A549 (cell line): Measurements from ENCODE around the gene SRA1.

Source experiments
- CTCF ChIP-seq: fragments of >200 bp; sonication (Bioruptor Twin); formaldehyde crosslinking; IDR thresholded peaks from 3 replicates; pipeline ENCODE4 v1.5.1; 2016
- EP300 ChIP-seq, 2 experiments: fragments of >200 bp; sonication (Bioruptor Twin); formaldehyde crosslinking; IDR thresholded peaks; 2 replicates in 1 of 2; 3 replicates in 1 of 2; pipeline ENCODE4 v1.6.1; 2016 to 2017
- FOSL2 ChIP-seq, 2 experiments: fragments of 450-650 bp in 1 of 2; fragments of >200 bp in 1 of 2; sonication (Bioruptor Twin) in 1 of 2; formaldehyde crosslinking; IDR thresholded peaks; 2 replicates each; pipeline versions ENCODE4 v1.5.0 to v1.6.1; 2016 to 2020; ENCODE audit warnings: mild to moderate bottlenecking in 1 of 2, moderate library complexity in 1 of 2
- JUNB ChIP-seq: fragments of >200 bp; sonication (Bioruptor Twin); formaldehyde crosslinking; IDR thresholded peaks from 2 replicates; pipeline ENCODE4 v1.6.1; 2016
- KDM1A ChIP-seq: fragments of 200-600 bp; sonication (generic); IDR thresholded peaks from 2 replicates; pipeline ENCODE4 v1.6.1; 2016; ENCODE audit warnings: low read depth, mild to moderate bottlenecking
- PBX3 ChIP-seq: IDR thresholded peaks from 2 replicates; pipeline ENCODE4 v1.6.1; 2012
- POLR2A ChIP-seq: IDR thresholded peaks from 2 replicates; pipeline ENCODE4 v1.6.1; 2012; ENCODE audit warnings: mild to moderate bottlenecking, low read length
- RAD21 ChIP-seq, 2 experiments: fragments of >200 bp in 1 of 2; sonication (Bioruptor Twin) in 1 of 2; formaldehyde crosslinking in 1 of 2; IDR thresholded peaks in 1 of 2; conservative IDR thresholded peaks in 1 of 2; 2 replicates in 1 of 2; 3 replicates in 1 of 2; pipeline ENCODE4 v1.6.1; 2012 to 2018; ENCODE audit warnings: inconsistent platforms in 1 of 2
- REST ChIP-seq: fragments of 200-600 bp; sonication (generic); IDR thresholded peaks from 2 replicates; pipeline ENCODE4 v1.6.1; 2016; ENCODE audit warnings: antibody characterized with exemption, mild to moderate bottlenecking, moderate library complexity
- TP53 ChIP-seq: fragments of 250-450 bp; sonication (Bioruptor Pico); IDR thresholded peaks from 2 replicates; pipeline ENCODE4 v1.5.0; 2021; ENCODE audit warnings: mild to moderate bottlenecking, moderate library complexity

- TF ChIP-seq KDM1A = no peak
- TF ChIP-seq CTCF = no peak
- no peak for TF ChIP-seq POLR2A
- TF ChIP-seq RAD21 (conservative IDR thresholded peaks at IDR 0.05 in 1 of 2, IDR thresholded peaks at IDR 0.05 in 1 of 2) = no peak
- no peak for TF ChIP-seq REST
- TF ChIP-seq JUNB = no peak
- TF ChIP-seq EP300 (IDR thresholded peaks at IDR 0.05) = no peak
- no peak for TF ChIP-seq PBX3
- TF ChIP-seq FOSL2 (IDR thresholded peaks at IDR 0.05) = no peak
- TF ChIP-seq FOSL2 (CRISPR knock-in tag; IDR thresholded peaks at IDR 0.05) = no peak
- TF ChIP-seq TP53 (CRISPR knock-in tag) = no peak
These were observed 3.0 kb upstream of the SRA1 start for GRCh38 chr5:140560227-140560626.
